Stimulated activated CD4-positive, alpha-beta T cell treated with anti-CD3 and anti-CD28 coated beads, Interleukin-1b, Interleukin-23, amount 100 ng/mL, for 24 hours (primary cell): ENCODE measurements around the gene NCEH1.
A peak's percentile ranks its signal among the peaks of the same experiment; 100 is the strongest.
"Not testable (repeated sequence)": the region's sequence is repeated elsewhere in the genome, so short reads cannot be mapped to it uniquely, and the experiment has no call there.

Source experiments
- DNase-seq, 4 experiments: peaks; one replicate each; pipeline ENCODE4 v3.0.0-alpha.2; 2020; ENCODE audit warnings: low read depth in 4 of 4, low spot score in 1 of 4

NCEH1 gene

GRCh38 chr3:172679599-172679998 lies 31.3 kb downstream of the NCEH1 start:
- no peak for DNase-seq

GRCh38 chr3:172678068-172678467 lies 32.8 kb downstream of the NCEH1 start:
- no peak for DNase-seq

GRCh38 chr3:172676196-172676922 lies 34.5 kb downstream of the NCEH1 start:
- DNase-seq, result no peak

GRCh38 chr3:172675441-172676193 lies 35.2 kb downstream of the NCEH1 start:
- DNase-seq, result peak in 1 of 4 experiments; percentile 2

GRCh38 chr3:172673210-172673679 lies 37.6 kb downstream of the NCEH1 start:
- DNase-seq, result peak; percentile 26 to 51 (median 40)

- DNase-seq, result no peak
Measured at GRCh38 chr3:172669021-172669420, 41.8 kb downstream of the NCEH1 start.

GRCh38 chr3:172666873-172667694 lies 43.8 kb downstream of the NCEH1 start:
- peak; percentile 64 to 87 (median 66) for DNase-seq

GRCh38 chr3:172666181-172666872 lies 44.5 kb downstream of the NCEH1 start:
- no peak for DNase-seq

- DNase-seq, result not testable (repeated sequence)
Measured at GRCh38 chr3:172665510-172665909, 45.4 kb downstream of the NCEH1 start.

- DNase-seq, result not testable (repeated sequence)
Measured at GRCh38 chr3:172660421-172660820, 50.4 kb downstream of the NCEH1 start.

- no peak for DNase-seq
Measured at GRCh38 chr3:172659246-172660002, 51.4 kb downstream of the NCEH1 start.

GRCh38 chr3:172658344-172659245 lies 52.3 kb downstream of the NCEH1 start:
- DNase-seq, result no peak

- no peak for DNase-seq
Measured at GRCh38 chr3:172656602-172657001, 54.3 kb downstream of the NCEH1 start.

- no peak for DNase-seq
Measured at GRCh38 chr3:172655388-172655787, 55.5 kb downstream of the NCEH1 start.

- DNase-seq, result no peak
Measured at GRCh38 chr3:172654470-172654869, 56.4 kb downstream of the NCEH1 start.

- DNase-seq, result no peak
Measured at GRCh38 chr3:172653004-172653572, 57.8 kb downstream of the NCEH1 start.

- no peak for DNase-seq
Measured at GRCh38 chr3:172651936-172652625, 58.8 kb downstream of the NCEH1 start.

GRCh38 chr3:172649987-172650386 lies 60.9 kb downstream of the NCEH1 start:
- no peak for DNase-seq
